ENCODE results near the gene MCAM. TPM values are rescaled to one million over a fixed set of nuclear protein-coding genes. Genes with fewer than 3 reads are reported as not detected.

Gene MCAM
- total RNA-seq, 1 experiment from 2014 or later: 26.4 TPM

DNA sequence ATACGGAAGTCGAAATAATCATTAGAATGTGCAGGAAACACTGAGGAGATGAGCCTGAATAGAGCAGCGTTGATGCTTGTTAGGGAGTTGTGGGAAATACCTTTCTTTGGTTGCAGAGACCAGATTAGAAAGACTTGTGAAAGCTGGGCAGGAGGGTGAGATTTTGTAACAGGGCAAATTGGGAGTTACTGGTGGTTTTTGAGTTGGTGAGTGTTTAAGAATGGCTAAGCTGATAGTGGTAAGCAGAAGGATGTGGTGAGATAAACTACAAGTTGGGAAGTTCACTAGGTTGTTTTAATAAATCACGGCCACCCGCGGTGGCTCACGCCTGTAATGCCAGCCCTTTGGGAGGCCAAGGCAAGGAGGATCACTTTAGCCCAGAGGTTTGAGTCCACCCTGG, 34.4 kb downstream of the MCAM start (continued):
- no peak for TF ChIP-seq CTCF (IDR thresholded peaks at IDR 0.05)
- TF ChIP-seq, protein P1, sequence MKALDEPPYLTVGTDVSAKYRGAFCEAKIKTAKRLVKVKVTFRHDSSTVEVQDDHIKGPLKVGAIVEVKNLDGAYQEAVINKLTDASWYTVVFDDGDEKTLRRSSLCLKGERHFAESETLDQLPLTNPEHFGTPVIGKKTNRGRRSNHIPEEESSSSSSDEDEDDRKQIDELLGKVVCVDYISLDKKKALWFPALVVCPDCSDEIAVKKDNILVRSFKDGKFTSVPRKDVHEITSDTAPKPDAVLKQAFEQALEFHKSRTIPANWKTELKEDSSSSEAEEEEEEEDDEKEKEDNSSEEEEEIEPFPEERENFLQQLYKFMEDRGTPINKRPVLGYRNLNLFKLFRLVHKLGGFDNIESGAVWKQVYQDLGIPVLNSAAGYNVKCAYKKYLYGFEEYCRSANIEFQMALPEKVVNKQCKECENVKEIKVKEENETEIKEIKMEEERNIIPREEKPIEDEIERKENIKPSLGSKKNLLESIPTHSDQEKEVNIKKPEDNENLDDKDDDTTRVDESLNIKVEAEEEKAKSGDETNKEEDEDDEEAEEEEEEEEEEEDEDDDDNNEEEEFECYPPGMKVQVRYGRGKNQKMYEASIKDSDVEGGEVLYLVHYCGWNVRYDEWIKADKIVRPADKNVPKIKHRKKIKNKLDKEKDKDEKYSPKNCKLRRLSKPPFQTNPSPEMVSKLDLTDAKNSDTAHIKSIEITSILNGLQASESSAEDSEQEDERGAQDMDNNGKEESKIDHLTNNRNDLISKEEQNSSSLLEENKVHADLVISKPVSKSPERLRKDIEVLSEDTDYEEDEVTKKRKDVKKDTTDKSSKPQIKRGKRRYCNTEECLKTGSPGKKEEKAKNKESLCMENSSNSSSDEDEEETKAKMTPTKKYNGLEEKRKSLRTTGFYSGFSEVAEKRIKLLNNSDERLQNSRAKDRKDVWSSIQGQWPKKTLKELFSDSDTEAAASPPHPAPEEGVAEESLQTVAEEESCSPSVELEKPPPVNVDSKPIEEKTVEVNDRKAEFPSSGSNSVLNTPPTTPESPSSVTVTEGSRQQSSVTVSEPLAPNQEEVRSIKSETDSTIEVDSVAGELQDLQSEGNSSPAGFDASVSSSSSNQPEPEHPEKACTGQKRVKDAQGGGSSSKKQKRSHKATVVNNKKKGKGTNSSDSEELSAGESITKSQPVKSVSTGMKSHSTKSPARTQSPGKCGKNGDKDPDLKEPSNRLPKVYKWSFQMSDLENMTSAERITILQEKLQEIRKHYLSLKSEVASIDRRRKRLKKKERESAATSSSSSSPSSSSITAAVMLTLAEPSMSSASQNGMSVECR (CRISPR knock-in tag; IDR thresholded peaks at IDR 0.05; ENCODE audit: borderline replicate concordance): no peak
- no peak for TF ChIP-seq CREM (CRISPR knock-in tag; IDR thresholded peaks at IDR 0.05)
- TF ChIP-seq CBFB (CRISPR knock-in tag; IDR thresholded peaks at IDR 0.05; ENCODE audit: low read depth): no peak

DNA sequence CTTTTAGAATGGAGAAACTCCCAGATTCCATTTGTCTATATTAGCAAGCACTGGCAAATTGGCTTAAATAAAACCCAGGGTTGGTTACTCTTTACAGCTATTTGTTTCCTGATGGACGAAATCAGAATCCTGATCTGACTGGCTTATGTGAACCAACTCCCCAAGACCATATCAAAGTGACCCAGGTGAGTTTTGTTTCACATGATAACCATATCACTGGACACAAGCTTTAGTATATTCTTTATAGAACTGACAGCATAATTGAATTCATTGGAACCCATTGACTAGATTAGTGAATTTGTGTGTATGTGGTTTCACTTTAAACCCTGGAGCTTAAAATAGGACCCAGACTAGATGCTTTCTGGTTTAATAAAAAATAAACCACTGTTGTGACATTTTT, 39.3 kb downstream of the MCAM start:
- Mint-ChIP-seq H3K9me3 (no peaks in the 10 kb centered on the region), H3K36me3 (peaks cover 46% of the 10 kb centered on the region), H3K4me3 (no peak overlapping the region), H3K27me3 (ENCODE audit: low read depth) (no peaks in the 10 kb centered on the region), H3K27ac (no peak overlapping the region), H3K4me1 (no peaks in the 10 kb centered on the region)
- ATAC-seq (no peak), DNase-seq (ENCODE audit: low spot score) (no peak)
- ChIA-PET POLR2A (no interaction called here), CTCF (no interaction called here)
- TF ChIP-seq ZNF281 (CRISPR knock-in tag; IDR thresholded peaks at IDR 0.05) (no peak), PRRX2 (CRISPR knock-in tag; IDR thresholded peaks at IDR 0.05) (no peak), NR3C1 (CRISPR knock-in tag; conservative IDR thresholded peaks at IDR 0.05; ENCODE audit: low read depth) (no peak), ATF1 (CRISPR knock-in tag; IDR thresholded peaks at IDR 0.05) (no peak), SOX15 (CRISPR knock-in tag; IDR thresholded peaks at IDR 0.05) (no peak), HMGA2 (CRISPR knock-in tag; IDR thresholded peaks at IDR 0.05) (no peak)

- peaks cover 43% of the 10 kb centered on the region for H3K36me3 Mint-ChIP-seq
- ChIA-PET POLR2A (no interaction called here), CTCF (interaction anchor here (0.5 to 0.8 kb wide), 2 partner anchors 68 to 253 kb away, joined by 3 to 4 read pairs; partner anchors contain the start of gene CBL)
- H3K27me3 Mint-ChIP-seq (ENCODE audit: low read depth): no peaks in the 10 kb centered on the region
- no peak for ATAC-seq
- DNase-seq (ENCODE audit: low spot score): no peak
- H3K4me1 Mint-ChIP-seq: no peaks in the 10 kb centered on the region
- no peak overlapping the region for H3K4me3 Mint-ChIP-seq
- no peak overlapping the region for H3K27ac Mint-ChIP-seq
- H3K9me3 Mint-ChIP-seq: no peaks in the 10 kb centered on the region
- TF ChIP-seq, protein P2, sequence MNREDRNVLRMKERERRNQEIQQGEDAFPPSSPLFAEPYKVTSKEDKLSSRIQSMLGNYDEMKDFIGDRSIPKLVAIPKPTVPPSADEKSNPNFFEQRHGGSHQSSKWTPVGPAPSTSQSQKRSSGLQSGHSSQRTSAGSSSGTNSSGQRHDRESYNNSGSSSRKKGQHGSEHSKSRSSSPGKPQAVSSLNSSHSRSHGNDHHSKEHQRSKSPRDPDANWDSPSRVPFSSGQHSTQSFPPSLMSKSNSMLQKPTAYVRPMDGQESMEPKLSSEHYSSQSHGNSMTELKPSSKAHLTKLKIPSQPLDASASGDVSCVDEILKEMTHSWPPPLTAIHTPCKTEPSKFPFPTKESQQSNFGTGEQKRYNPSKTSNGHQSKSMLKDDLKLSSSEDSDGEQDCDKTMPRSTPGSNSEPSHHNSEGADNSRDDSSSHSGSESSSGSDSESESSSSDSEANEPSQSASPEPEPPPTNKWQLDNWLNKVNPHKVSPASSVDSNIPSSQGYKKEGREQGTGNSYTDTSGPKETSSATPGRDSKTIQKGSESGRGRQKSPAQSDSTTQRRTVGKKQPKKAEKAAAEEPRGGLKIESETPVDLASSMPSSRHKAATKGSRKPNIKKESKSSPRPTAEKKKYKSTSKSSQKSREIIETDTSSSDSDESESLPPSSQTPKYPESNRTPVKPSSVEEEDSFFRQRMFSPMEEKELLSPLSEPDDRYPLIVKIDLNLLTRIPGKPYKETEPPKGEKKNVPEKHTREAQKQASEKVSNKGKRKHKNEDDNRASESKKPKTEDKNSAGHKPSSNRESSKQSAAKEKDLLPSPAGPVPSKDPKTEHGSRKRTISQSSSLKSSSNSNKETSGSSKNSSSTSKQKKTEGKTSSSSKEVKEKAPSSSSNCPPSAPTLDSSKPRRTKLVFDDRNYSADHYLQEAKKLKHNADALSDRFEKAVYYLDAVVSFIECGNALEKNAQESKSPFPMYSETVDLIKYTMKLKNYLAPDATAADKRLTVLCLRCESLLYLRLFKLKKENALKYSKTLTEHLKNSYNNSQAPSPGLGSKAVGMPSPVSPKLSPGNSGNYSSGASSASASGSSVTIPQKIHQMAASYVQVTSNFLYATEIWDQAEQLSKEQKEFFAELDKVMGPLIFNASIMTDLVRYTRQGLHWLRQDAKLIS (CRISPR knock-in tag; IDR thresholded peaks at IDR 0.05; ENCODE audit: borderline replicate concordance): no peak
- TF ChIP-seq ESRRA (CRISPR knock-in tag; IDR thresholded peaks at IDR 0.05; ENCODE audit: borderline replicate concordance) (no peak), ZBTB21 (CRISPR knock-in tag; IDR thresholded peaks at IDR 0.05; ENCODE audit: borderline replicate concordance) (no peak), TCF7 (CRISPR knock-in tag; IDR thresholded peaks at IDR 0.05; ENCODE audit: low read depth) (no peak), NFE2L1 (CRISPR knock-in tag; IDR thresholded peaks at IDR 0.05) (no peak), SOX15 (CRISPR knock-in tag; IDR thresholded peaks at IDR 0.05) (no peak), NR2C2 (CRISPR knock-in tag; IDR thresholded peaks at IDR 0.05) (no peak), ZNF396 (CRISPR knock-in tag; IDR thresholded peaks at IDR 0.05; ENCODE audit: borderline replicate concordance) (no peak), ZNF263 (CRISPR knock-in tag; IDR thresholded peaks at IDR 0.05; ENCODE audit: low read depth) (no peak), RELA (CRISPR knock-in tag; IDR thresholded peaks at IDR 0.05; ENCODE audit: borderline replicate concordance) (no peak), KAT7 (CRISPR knock-in tag; IDR thresholded peaks at IDR 0.05; ENCODE audit: borderline replicate concordance) (no peak), NFYB (CRISPR knock-in tag; conservative IDR thresholded peaks at IDR 0.05; ENCODE audit: low read depth) (no peak)
Measured at GRCh38 chr11:119273721-119274120, 43.2 kb downstream of the MCAM start.

Data from WTC11 (cell line).